ENCODE data around the gene TSTD2.

TSTD2 gene

DNA sequence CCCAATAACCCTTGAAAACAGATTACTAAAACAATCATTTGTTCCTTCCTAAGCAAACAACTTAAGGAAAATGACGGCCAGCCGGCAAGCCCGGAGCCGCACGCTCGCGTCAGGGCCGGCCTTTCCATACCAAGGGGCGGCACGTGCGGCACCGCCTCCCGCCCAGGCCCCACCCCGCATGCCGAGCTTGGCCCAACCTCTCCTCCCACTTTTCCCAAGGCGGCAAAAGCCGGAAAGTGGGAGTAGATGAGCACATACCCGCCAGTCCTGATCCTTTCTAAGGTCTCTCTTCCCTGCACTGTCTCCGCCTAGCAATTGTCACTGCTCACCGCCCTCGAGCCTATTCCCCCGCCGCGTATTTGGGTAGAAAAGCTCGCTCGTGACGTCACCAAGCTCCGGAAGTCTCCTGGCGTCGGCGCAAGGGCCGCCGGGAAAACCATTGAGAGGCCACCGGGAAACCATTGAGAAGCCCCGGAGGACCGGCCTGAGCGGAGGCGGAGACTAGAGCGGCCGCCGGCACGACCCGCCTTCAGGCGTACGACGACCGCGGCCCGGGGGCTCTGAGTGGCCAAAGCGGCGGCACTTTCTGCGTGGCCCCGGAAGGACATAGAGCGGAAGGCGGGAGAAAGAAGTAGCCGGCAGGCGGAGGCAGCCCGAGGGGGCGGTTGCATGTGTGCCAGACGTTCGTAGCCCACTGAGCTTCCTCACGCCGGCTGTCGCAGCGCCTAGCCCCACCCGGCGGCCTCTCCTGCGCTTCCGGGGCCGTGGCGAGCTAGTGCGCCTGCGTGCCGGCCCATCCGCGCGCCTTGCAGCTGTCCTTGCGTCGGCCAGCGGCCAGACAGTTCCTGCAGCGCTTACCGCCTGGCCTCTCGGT, at the start of gene TSTD2, which contains the start of gene NCBP1:
TSTD2 (minus strand) TSS at position 384 of the 874 bp plus-strand sequence. CDS start 5,806 bp downstream, outside the sequence.
NCBP1 (plus strand) TSS at position 837 of the 874 bp plus-strand sequence. CDS start 61 bp downstream, outside the sequence.
- peak; percentile 93 for DNase-seq (ENCODE audit: low read depth)

DNA sequence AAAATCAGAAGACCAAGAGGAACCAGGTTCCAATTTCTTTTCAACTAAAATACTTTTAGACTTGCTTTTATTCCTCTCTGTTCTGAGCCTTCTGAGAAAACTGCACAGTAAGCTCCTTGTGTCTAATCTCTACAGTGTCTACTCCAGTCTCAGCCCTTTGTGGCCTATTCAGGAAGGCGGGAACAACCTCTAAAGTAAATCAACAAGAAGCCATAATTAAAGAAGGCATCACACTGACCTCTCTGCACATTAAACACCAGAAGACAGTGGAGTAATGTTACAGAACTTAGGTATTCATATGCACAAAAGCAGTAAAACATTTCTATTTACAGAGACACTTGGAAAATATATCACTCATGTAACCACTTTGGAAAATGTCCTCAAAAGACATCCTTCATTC, 49.1 kb upstream of the TSTD2 start:
- DNase-seq (ENCODE audit: low read depth) = no peak

DNA sequence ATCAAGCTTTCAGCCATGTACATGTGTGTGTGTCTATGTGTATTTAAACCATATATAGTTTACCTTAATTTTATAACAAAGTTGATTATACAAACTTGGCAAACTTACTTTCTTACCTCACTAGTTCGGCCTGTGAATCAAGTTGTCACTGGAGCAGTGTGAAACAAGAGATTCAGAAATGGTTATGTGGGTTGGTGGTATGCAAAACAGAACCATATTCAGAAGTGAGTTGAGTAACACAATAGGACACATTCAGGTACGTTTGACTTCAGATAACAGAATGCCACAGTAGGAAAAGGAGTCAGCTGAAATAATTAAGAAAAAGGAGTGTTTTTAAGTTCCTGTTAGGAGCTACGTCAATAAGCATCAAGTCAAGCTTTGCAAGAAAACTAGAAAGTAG, 42.5 kb upstream of the TSTD2 start:
- DNase-seq (ENCODE audit: low read depth) = no peak

DNA sequence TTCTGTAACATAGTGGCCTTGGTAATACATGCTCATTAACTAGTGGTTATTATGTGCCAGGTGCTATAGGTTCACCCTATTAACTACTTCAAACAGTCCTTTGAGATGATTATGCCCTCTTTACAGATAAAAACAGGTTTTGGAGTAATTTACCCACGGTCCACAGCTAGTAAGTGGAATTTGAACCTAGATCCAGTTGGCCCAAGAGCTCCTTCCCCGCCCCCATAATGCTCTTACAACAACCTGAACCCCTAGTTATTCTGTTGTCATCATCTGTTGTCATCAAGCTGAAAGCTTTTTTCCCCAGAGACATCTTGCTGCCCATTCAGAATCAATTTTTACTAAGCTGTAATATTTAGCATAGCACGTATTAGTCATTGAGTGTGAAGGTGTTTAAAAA, 40.8 kb upstream of the TSTD2 start:
- no peak for DNase-seq (ENCODE audit: low read depth)

DNA sequence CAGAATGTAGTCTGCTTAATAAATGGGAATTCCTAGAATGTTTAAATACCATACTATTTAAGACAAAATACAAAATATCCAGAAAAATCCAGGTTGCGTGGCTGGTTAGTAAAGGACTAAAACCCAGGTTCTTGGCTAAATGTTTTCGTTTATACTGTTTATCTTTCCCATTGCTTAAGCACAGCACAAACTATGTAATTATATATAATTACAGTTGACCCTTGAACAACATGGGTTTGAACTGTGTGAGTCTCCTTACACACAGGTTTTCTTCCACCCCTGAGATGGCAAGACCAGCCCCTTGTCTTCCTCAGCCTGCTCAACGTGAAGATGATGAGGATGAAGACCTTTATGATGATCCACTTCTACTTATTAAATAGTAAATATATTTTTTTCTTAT, 39.2 kb upstream of the TSTD2 start:
- no peak for DNase-seq (ENCODE audit: low read depth)

DNA sequence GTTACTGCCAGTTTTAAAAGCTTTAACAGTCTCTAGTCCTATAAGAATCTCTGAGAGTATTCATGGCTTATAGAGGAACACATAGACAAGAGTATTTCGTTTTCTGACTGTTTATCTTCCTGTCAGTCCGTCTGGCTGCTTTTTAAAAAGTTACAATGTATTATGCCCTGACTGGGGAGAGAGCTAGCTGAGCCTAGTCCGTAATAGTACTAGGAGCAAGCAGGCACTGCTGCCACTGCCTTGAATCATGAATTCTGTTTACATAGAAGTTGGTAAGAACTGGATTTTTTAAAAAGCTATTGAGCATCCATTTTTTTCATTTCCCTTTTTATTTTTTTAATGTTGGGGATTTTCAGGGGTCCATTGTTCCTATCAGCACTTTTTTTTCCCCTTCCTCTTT, 37.4 kb upstream of the TSTD2 start:
- DNase-seq (ENCODE audit: low read depth) = no peak

DNA sequence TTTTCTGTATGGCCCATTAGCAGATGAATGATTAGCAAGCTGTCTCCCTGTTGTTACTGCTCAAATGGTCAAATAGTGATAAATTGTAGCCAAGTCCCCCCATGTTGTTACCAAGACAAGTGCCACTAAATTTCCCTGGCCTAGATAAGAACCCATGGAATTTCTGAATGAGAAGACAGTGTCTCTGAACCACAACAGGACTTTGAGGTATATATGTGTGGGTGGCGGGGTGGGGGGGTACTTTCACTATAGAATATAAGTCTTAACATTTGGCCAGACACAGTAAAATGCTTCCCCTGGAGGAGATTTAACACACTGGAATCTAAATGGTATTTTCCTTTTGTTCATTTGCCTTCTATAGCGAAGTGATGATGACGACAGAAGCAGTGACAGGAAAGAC, 35.3 kb upstream of the TSTD2 start:
- no peak for DNase-seq (ENCODE audit: low read depth)

DNA sequence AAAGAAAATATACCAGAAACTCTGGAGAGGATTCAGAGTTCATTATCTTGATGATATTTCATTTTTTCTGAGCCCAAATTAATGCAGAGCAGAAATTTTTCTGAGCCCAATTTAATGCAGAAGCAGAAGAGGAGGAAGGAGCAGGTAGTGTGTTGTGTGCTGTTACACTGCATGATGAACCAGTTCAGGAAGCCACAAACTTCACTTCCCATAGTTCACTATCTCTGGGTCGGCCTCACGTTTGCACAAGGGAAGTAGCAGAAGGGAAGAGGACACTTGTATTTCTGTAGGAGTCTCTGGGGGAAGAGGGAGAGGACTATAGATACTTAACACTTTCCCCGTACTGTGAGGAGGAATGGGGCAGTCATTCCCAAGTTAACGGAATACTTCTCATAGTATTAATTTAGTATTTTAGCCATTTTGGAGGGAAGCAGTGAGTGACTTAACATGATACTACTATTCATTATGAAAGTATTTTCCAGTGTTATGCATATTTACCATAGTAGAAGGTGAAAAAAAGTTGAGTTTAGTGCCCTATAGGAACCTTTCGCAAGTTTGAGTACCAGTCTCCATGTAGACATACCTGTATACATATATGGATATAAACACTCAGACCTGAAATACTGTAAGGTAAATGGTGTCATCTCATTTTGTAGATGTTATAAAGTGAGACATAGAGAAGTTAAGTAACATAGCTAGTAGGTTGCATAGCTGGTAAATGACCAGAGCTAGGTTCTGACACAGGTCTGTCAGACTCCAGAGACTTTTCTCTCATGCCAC, 33.9 kb upstream of the TSTD2 start:
- DNase-seq (ENCODE audit: low read depth) = no peak

DNA sequence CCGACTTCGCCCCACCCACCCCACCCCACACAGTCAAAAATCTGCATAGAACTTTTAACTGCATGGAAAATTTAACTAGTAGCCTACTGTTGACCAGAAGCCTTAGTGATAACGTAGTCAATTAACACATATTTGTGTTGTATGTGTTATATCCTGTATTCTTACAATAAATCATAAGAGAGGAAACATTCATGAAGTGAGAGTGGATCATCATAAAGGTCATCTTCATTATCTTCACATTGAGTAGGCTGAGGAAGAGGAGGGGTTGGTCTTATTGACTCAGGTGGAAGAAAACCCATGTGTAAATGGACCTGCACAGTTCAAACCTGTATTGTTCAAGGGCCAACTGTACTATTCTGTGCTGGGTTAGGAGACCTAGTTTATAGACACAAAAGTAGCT, 32.6 kb upstream of the TSTD2 start:
- no peak for DNase-seq (ENCODE audit: low read depth)

DNA sequence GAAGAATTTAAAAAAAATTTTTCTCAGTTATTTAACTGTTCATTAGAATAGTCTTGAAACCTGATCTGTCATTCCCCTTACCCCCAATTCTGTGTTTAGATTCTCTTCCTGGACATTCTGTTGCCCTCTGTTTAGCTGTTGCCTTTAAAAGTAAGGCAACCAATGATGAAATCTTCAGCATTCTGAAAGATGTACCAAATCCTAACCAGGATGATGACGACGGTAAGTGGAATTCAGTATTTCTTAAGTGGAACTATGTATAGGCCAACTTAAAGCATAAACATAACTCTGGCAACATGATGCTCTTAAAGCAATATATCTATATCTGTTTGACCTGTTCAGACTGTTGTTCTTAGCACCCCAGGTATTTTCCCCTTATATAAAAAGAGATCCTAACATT, 27.7 kb upstream of the TSTD2 start:
- DNase-seq (ENCODE audit: low read depth) = peak; percentile 49

DNA sequence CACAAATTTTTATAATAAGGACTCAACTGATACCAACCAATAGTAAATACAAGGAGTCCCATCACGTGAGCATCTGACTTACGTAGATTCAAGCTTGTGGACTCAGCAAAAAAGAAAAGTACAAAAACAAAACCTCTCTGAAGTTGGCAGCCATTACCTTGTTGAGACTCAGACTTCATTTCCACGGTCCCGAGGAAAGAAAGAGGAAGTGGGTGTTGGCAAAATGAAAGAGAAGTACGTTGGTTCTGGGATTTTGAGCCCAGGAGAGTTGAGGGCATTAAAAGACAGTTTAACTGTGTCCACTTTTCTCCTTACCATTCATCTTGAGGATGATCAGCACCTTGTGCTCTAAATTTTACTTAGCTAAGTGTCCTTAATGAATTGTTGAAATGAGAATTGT, 27.2 kb upstream of the TSTD2 start:
- no peak for DNase-seq (ENCODE audit: low read depth)

DNA sequence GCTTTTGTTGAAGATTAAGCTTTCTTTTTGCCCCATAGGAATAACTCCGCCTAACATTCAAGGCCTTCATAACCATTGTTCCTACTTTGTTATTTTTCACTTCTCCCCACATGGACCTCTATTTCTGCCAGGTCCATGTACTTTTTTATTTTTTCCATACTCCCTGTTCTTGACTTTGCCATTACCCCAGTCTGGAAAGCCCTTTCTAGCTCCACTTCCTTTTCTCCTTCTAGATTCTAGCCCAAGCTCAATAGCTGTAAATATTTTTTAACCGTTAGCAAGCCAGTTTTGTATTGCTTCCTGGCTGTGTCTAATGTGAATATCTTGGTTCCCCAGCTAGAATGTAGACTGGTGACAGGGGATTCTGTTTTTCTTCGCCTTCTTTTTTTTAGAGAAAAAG, 26.6 kb upstream of the TSTD2 start:
- no peak for DNase-seq (ENCODE audit: low read depth)

DNA sequence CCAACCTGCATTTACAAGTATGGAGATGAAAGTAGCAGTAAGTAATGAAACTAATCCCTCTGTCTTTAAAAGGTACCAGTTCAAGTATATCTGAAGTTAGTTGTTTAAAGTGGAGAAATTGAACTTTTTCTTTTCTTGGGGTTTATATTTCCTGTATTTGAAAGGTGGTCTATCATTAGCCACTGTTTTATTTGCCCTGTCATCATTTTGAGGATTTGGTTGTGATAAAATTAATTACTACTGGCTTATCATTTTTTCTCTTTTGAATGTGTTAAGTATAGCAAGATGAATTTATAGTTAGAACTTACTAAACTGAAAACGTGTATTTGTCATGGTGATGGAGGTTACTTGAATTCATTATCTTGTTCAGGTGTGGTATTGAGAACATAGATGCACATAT, 25.5 kb upstream of the TSTD2 start:
- no peak for DNase-seq (ENCODE audit: low read depth)

DNA sequence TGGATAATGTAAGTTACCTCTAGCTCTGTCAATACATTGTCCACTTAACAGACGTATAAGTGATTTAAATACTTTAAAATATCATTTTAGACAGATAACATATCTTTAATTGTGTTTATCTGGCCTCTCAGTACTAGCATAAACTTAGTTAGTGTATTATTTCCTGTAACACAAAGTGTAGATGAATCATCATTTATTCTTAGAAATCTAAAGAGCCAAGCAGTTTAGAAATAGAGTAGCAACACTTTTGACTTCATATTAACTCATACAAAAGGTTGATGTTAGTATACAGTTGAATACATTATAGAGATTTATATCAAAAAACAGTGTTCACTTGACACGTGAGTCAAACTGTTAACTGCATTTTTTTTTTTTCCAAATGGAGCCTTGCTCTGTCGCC, 18.5 kb upstream of the TSTD2 start:
- DNase-seq (ENCODE audit: low read depth) = no peak

DNA sequence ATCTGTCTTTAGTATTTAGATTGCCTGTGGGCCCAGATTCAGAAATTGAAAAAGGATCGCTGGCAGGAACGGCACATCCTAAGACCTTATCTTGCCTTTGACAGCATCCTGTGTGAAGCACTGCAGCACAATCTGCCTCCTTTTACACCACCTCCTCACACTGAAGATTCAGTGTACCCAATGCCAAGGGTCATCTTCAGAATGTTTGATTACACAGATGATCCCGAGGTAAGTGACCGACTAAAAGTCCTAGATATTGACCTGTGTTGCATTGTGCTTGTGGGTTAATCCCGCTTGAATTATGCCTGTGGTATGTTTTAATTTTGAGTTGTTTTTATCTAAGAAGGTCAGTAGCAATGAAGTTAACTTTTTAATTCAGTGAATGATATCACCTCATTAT, 14.8 kb upstream of the TSTD2 start:
- DNase-seq (ENCODE audit: low read depth) = no peak

DNA sequence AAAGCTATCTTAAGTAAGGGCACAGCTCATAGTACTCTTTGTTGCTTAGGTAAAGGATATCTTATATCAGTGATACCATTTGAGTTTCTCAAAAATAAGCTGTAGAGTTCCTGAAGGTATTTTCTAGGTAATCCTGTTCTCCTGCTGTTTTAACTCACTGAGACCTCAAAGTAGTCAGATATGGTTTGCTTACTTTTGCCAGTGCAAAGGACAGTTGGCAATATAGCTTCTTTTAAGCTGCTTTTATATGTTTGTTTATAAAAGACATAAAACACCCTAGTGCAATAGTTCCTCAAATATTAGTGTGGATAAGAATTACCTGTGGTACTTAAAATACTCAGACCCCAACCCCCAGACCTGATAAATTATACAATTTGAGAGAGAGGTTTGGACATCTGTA, 12.6 kb upstream of the TSTD2 start:
- no peak for DNase-seq (ENCODE audit: low read depth)

DNA sequence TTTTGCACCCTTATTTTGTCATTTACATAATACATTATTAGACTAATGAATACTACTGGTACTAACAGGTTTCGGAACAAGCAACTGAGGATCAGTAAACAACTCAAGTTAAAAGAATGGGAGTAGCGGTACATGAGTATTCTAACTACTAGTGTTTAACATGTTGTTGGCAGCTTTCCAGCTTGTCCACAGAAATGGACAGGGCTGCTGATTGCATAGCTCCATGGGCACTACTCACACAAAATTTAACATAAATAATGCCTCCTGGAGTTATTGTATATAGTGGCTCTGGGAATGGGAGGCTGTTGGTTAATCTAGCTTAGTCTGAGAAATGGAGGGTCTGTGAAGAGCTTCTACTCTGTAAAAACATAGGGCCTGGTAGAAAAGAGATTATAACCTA, 7.2 kb upstream of the TSTD2 start:
- DNase-seq (ENCODE audit: low read depth) = no peak

DNA sequence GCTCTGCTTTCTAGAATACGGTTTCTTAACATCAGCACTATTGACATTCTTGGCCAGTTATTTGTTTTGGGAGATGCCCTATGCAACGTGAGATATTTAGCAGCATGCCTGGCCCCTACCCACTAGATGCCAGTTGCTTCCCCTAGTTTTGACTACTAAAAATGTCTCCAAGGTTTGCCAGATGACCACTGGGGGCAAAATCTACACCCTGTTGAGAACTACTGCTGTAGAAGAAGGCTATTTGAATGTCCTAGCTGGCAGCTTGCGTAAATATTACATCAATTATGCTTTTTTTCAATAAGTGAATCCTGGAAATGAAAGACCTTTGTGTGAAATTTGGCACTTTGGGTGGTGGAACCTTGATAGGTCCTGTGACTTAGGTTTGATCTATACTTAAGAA, 5.5 kb upstream of the TSTD2 start:
- DNase-seq (ENCODE audit: low read depth) = no peak

DNA sequence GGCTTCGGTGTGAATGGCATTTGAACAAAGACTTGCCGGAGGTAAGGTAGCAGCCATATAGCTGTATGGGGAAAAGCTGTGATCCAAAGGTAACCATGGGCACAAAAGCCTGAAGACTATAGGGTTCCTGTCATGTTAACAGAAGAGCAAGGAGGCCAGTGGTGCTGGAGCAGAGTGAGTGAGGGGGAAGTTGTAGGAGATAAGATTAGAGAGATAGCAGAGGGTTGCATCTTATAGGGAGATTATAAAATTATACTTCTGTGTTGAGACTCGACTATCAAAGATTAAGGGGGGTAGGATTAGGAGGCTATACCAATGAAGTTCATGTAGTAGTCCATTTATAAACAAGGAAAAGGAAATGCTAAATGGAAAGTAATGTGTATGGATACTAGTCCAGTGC, 3.7 kb upstream of the TSTD2 start:
- DNase-seq (ENCODE audit: low read depth) = no peak

DNA sequence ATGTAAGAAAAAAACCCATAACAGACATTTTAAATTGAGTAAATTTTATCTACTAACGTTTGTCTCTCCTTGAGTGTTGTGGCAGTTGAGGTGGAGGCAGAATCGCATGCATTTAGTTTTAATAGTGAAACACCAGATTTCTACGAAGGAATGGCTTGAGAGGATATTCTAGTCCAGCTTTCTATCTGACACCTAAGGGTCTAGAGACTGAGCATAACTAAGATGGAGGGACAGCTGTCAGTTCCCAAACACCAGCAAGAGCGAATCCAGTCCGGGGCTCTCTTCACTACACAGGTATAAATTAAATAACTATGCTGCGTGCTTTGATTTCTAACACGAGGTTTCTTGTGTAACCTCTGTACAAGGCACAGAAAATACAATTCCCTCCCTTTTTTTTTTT, 1.9 kb upstream of the TSTD2 start:
- DNase-seq (ENCODE audit: low read depth) = no peak

DNA sequence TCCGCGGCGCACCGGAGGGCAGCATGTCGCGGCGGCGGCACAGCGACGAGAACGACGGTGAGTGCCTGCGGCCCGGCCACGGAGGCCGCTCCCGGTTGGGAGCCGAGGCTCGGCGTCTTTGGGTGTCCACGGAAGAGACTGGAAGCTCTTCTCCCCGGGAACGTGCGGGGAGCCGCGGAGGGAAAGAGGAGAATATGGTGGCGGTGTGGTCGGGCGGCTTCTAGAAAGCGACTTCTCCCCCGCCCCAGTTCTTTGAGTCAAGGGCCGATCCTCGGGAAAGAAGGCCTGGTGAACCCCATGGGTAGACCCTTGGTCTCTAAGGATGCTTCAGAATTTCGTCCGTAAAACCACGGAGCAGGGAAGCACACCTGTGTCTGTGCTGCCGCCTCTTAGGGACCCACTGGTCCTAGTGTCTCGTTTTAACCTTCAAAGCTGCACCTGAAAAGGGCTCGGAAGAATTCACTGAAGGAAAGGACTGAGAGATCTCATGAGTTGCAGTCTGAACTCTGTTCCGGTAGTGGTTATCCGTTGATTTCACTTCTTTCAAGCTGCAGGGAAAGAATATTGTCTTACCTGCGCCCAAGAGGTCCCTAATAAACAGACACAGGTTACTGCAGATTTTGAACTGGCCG, 807 bp upstream of the TSTD2 start:
- no peak for DNase-seq (ENCODE audit: low read depth)

DNA sequence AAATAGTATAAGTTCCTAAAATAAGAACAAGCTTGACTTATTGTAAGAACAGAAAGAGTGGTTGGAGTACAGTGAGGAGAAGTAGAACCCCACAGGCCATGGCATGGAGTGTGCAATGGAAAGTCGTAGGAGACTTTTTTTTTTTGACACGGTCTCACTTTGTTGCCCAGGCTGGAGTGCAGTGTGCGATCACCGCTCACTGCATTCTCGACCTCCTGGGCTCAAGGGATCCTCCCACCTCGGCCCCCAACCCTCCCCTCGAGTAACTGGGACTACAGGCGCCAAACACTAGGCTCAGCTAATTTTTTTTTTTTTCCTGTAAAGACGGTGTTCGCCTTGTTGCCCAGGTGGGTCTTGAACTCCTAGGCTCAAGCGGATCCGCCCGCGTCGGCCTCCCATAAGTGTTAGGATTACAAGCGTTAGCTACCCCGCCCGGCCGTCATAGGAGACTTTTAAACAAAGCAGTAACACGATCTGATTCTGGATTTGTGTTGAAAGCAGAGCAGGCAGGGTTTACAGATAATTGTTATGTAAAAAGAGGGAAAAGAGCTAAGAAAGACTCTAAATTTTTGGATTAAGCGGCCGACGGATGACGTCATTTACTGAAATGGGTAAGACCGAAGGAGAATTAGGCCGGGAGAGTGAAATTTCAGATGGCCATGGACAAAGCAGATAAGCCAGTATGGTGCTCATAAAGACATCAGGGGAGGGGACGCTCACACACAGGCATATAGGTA, 752 bp downstream of the TSTD2 start:
- DNase-seq (ENCODE audit: low read depth) = peak; percentile 80
